GM21529 (cell line): ENCODE data around the gene SMC2.
A peak's percentile ranks its signal among the peaks of the same experiment; 100 is the strongest.

ENCODE experiments used
- ATAC-seq: cut with Tn5 transposase; IDR thresholded peaks from one replicate; pipeline ENCODE4 v1.9.1; 2021; ENCODE audit not compliant: unreplicated experiment

Gene SMC2

GRCh38 chr9:104093647-104094533 lies at the start of gene SMC2:
TSS of gene SMC2 (plus strand) at chr9:104094309. CDS start at chr9:104095385, 1,076 bp downstream.
- peak; percentile 83 for ATAC-seq

- no peak for ATAC-seq
Observed at GRCh38 chr9:104068546-104068945, 25.6 kb upstream of the SMC2 start.

DNA sequence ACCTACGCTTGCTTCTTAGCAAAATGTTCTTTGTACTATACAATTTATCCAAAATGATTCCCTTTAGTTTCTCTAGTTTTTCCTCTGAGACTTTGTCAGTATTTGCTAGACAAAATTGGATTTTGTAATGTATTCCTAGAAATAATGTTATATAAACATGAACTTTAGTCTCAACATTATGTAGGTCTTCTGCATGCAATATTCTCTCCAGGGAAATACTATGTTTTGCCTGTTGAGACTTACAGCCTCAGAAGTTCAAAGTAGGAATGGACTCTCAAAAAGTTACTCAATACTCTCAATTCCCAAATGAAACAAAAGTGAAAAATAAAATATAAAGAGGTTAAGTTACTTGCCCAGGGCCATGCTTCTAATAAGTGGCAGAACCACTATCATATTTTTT lies 24.8 kb upstream of the SMC2 start:
- ATAC-seq = no peak

DNA sequence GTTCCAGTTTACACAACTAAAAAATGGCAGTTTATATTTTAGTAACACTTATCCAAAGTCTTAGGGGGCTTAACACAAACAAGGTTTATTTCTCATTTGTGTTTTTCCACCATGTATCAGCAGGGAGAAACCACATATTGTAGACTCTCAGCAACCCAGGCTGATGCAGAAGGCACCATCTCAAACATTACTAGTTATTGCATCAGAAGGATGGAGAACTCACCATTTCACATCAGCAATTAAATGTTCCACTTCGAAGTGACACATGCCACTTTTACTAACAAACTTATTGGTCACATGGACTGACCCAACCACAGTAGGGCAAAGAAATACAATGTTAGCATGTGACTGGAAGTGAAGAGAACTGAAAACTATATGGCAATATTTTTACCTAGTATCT lies 22.5 kb upstream of the SMC2 start:
- no peak for ATAC-seq

DNA sequence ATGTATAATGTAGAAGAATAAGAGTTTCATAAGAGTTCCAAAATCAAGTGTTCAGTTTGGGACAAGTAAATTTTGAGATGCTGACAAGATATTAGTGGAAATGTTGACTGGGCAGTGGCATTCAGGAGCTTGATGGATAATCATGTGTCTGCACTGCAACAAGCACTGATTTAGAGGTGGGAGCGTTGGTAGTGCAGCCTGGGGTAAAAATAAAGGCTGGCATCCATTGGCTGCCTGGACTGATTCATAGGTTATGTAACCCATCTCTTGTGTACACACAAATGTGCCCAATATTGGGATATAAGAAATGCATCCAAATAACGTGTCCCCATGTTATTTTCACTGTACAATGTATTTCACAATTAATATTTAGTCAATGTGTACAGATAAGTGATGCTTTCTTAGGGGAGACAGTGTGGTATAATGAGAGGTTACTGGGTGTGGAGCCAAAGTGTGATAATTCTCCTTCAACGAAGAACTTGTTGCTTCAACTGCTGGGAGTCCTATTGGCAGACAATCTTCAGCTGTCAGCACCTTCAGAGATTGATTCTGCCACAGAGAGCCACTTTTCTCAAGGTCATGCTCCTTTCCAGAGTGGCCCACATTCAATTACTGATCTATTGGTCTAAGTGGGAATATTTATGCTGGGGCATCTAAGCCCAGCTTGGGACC lies 20.9 kb upstream of the SMC2 start:
- ATAC-seq = no peak

GRCh38 chr9:104073770-104074133 lies 20.4 kb upstream of the SMC2 start:
- ATAC-seq = no peak

DNA sequence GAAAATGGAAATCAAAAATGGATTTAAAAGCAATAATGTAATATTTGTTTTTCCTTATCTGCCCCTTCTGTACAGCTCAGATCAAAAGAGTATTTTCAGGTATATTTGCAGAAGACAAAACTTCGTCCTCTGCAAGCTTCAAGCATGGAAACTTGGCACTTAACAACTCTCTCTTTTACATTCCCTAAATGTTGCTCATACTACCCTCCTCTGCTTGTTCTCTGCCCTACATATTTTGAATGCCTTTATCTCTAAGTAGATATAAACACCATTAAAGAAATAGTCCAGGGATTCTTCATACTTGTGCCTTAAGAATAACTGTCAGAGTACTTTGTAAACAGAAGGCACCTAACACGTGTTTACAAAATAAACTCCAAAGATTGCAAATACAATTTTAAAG lies 19.2 kb upstream of the SMC2 start:
- no peak for ATAC-seq

- no peak for ATAC-seq
Observed at GRCh38 chr9:104075801-104076753, 18.0 kb upstream of the SMC2 start.

GRCh38 chr9:104078596-104078995 lies 15.5 kb upstream of the SMC2 start:
- ATAC-seq = no peak

DNA sequence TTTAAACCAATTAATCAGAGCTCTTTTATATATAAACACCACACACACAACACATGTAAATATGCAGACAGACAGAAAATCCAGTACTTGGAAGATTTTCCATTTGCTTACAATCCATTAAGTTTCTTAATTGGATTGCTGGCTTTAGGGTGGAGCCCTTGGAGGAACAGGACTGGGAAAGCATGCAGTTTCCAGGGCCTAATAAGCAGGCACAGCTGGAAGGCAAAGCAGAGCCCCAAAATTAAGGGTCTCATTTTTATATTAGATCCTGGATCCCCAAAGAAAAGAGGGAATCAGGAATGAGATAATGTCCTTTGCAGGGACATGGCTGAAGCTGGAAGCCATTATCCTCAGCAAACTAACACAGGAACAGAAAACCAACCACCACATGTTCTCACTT lies 13.1 kb upstream of the SMC2 start:
- no peak for ATAC-seq

GRCh38 chr9:104082168-104082567 lies 11.9 kb upstream of the SMC2 start:
- ATAC-seq = no peak

GRCh38 chr9:104085525-104085924 lies 8.6 kb upstream of the SMC2 start:
- ATAC-seq = no peak

DNA sequence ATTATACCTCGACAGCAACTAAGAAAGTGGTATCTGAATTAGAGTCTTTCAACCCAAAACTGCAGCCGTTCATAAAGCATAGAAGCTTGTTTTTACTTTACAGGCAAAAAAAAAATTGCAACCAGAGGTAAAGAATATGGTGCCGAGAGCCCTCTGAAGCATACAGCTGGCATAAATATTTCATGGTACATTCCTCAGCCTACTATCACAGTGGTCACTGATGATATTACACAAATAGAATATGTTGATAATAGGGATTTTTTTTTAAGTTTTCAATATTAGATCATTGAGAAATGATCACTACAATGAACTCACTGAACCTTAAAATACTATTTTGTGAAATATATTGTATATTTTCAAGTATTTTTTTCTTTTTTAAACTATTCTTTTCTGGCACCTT lies 6.2 kb upstream of the SMC2 start:
- no peak for ATAC-seq

GRCh38 chr9:104088416-104088815 lies 5.7 kb upstream of the SMC2 start:
- ATAC-seq = no peak

GRCh38 chr9:104090578-104090977 lies 3.5 kb upstream of the SMC2 start:
- no peak for ATAC-seq

- no peak for ATAC-seq
Observed at GRCh38 chr9:104091116-104091515, 3.0 kb upstream of the SMC2 start.

DNA sequence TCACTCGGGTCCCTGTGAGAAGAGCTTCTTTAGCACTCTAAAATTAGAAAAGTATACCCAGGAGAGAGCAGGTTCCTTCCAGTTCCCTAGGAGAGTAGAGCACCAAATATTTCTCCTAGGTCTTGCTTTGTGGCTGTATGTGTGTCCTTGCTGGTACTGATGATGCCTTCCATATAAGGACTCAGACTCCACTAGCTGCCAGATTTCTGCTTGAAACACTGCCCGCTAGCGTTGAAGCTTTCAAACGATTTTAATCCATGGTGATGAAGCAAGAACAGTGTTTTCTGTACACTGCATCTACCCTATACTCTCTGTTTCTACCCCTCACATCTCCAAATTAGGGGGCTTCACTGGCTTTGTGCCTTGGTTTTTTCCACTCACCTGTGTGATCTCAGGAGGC lies 2.4 kb upstream of the SMC2 start:
- ATAC-seq = peak; percentile 32

DNA sequence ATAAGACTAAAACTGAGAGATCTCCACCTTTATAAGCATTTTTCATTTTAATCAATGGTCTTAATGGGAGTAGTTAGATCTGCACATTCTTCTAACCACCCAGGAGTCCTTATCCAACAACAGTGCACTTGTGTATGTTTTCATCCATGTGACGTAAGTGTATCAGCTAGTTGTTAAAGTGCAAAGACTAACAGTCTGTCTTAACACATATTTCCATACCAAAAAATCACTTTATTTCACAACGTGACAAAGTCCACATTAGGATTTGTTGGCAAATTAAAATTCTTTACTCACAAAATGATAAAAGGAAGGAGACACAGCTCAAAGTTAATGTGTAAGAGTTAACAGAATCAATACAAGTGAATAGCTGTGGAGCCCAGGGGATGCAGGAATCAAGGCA lies 1.9 kb upstream of the SMC2 start:
- ATAC-seq = no peak

DNA sequence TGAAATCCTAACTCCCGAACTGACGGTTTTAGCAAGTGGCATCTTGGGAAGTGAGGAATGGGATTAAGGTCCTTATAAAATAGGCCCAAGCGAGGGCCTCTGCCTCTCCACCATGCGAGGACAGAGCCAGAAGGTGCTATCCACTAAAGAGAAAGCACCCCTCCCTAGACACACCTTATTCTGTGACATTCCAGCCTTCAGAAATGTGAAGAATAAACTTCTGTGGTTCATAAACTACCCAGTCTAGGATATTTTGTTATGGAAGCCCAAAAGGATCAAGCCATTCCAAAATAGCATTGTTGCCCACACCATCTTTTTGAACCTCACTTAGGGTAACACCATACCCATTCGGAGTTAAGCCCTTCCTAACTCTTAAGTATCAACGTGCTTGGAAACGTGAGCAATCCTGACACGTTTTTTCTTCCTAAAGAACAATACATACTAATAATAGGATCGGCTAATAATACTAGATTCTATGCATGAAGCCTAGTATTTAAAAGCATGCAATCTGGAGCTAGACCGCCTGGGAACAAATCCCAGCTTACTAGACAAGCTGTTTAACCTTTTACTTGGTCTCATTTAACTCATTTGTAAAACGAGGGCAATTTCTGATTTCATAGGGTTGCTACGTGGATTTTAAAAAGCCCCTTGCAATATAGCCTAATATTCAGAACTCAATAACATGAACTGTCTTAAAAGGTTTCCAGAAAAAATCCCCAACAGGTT lies 1.1 kb upstream of the SMC2 start:
- no peak for ATAC-seq

- peak; percentile 2 for ATAC-seq
Observed at GRCh38 chr9:104094534-104095015, 466 bp downstream of the SMC2 start.

DNA sequence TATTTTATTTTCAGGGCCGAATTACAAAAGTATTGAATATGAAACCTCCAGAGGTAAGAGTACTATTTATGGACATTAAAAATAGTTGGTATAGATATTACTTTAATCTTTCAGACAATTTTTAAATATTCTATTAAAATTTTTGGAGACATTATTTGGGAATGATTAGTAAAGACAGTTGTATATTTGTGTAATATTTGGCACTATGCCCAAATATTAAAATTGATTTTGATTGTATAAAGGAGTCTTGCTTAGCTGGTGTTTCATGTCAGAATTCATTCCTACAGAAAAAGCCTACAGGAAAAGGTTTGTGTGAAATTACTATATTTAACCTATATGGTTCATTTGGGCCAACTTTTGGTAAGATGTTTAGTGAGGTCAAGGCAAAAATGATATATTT lies 5.5 kb downstream of the SMC2 start:
- no peak for ATAC-seq
